Fibroblast of villous mesenchyme (primary cell): Measurements from ENCODE around the gene TNN. TPM values are rescaled to one million over a fixed set of nuclear protein-coding genes. Genes with fewer than 3 reads are reported as not detected.

Experiments used
- DNase-seq: peaks from one replicate; pipeline ENCODE4 v3.0.0-alpha.2; 2010; ENCODE audit warnings: low read depth
- H3K4me3 ChIP-seq: 2 replicates; pipeline ENCODE4 v1.5.1; 2011; ENCODE audit warnings: low read depth, mild to moderate bottlenecking, low read length
- CTCF ChIP-seq: IDR thresholded peaks from 2 replicates; pipeline ENCODE4 v1.5.1; 2012; ENCODE audit warnings: low read depth, mild to moderate bottlenecking, low read length; ENCODE audit not compliant: insufficient read depth
- total RNA-seq: library from RNA; depleted of rRNA; stranded (reverse); fragments of >200 nt; gene quantifications from 2 replicates; pipeline ENCODE4 v1.2.3, GENCODE V29; 2012

TNN gene
- total RNA-seq, 1 donor: not detected

GRCh38 chr1:175146529-175147213, 79.0 kb downstream of the TNN start:
- peak; percentile 50 for DNase-seq
- TF ChIP-seq CTCF: peak; percentile 94
- no peak overlapping the region for H3K4me3 ChIP-seq

GRCh38 chr1:175147569-175147968, 79.9 kb downstream of the TNN start:
- no peak for TF ChIP-seq CTCF
- no peak for DNase-seq
- H3K4me3 ChIP-seq: no peak overlapping the region

GRCh38 chr1:175148068-175148467, 80.4 kb downstream of the TNN start:
- TF ChIP-seq CTCF: no peak
- H3K4me3 ChIP-seq: no peak overlapping the region
- no peak for DNase-seq

- TF ChIP-seq CTCF: no peak
- H3K4me3 ChIP-seq: no peak overlapping the region
- no peak for DNase-seq
Measured at GRCh38 chr1:175150596-175151319, 83.1 kb downstream of the TNN start.

- peak; percentile 84 for TF ChIP-seq CTCF
- DNase-seq: peak; percentile 40
- no peak overlapping the region for H3K4me3 ChIP-seq
Measured at GRCh38 chr1:175152006-175152652, 84.5 kb downstream of the TNN start.

GRCh38 chr1:175154629-175155472, 87.2 kb downstream of the TNN start:
- TF ChIP-seq CTCF: peak; percentile 90
- no peak overlapping the region for H3K4me3 ChIP-seq
- DNase-seq: peak; percentile 54
